ENCODE data around the gene ERP27. TPM values are rescaled to one million over a fixed set of nuclear protein-coding genes. Genes with fewer than 3 reads are reported as not detected.

Gene ERP27
- total RNA-seq, 4 donors from 2014 or later: 0.42 TPM; not detected in 3

DNA sequence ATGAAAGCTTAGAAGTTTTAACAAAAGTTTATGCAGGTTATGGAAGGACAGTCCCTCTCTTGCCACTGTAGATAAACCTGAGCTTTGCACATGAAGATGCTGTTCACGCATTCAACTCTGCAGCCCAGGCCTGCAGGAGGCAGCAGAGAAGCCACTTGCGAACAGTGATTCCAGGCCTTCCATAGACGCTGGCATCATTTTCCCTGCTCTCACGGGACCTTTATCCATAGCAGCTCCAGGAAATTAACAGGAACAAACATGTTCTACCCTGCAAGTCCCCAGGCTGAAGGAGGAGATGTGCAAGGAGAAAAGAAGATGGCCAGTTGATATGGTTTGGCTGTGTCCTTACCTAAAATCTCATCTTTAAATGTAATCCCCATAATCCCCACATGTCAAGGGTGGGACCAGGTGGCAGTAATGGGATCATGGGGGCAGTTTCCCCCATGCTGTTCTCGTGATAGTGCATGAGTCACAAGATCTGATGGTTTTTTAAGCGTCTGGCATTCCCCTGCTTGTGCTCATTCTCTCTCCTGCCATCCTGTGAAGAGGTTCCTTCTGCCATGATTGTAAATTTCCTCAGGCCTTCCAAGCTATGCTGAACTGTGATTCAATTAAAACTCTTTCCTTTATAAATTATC lies 2.0 kb downstream of the ERP27 start:
- no peak for DNase-seq

DNA sequence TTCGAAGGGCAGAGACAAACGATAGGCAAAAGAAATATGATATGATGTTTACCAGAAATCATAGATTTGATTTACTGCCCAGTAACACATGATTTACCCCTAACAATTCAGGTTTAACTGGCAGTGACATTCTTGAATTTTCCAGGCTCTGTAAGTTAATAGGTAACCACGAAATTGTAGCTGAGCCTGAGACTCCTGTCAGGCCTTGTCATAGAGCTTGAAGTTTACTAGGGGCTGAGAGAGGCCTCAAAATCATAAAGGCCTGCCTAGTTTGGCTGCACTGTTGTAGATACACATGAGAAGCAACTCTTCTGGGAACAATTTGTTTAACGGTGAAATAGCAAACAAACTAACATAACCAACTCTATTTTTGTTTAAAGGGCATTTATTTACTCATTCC lies 3.3 kb downstream of the ERP27 start:
- Histone ChIP-seq H3K36me3 (no peaks in the 10 kb centered on the region), H3K4me1 (peaks cover 0 to 4% of the 10 kb centered on the region in 2 donors), H3K9me3 (no peaks in the 10 kb centered on the region), H3K27ac (no peak overlapping the region), H3K4me3 (no peak overlapping the region), H3K27me3 (no peaks in the 10 kb centered on the region)
- in situ Hi-C loops (cut with MboI; ENCODE audit: low sequenced_read_pairs in 4 of 4): no loop called here
- DNase-seq (no peak), ATAC-seq (no peak)
- intact Hi-C loops (cut with DNase I; ENCODE audit: low total_unique reads): no loop called here
- no peak for TF ChIP-seq CTCF (IDR thresholded peaks at IDR 0.05 in 4 of 5, conservative IDR thresholded peaks at IDR 0.05 in 1 of 5)
- no peak for TF ChIP-seq POLR2A (IDR thresholded peaks at IDR 0.05)

More for the DNA sequence above, 2.0 kb downstream of the ERP27 start:
- no peak for ATAC-seq
- intact Hi-C loops (cut with DNase I; ENCODE audit: low total_unique reads) (no loop called here), in situ Hi-C loops (cut with MboI; ENCODE audit: low sequenced_read_pairs in 4 of 4) (no loop called here)
- H3K4me1 ChIP-seq: peaks cover 0 to 4% of the 10 kb centered on the region in 2 donors
- H3K27ac ChIP-seq: no peak overlapping the region
- no peak overlapping the region for H3K4me3 ChIP-seq
- H3K27me3 ChIP-seq: no peaks in the 10 kb centered on the region
- no peaks in the 10 kb centered on the region for H3K9me3 ChIP-seq
- TF ChIP-seq POLR2A (IDR thresholded peaks at IDR 0.05) (no peak), CTCF (IDR thresholded peaks at IDR 0.05 in 4 of 5, conservative IDR thresholded peaks at IDR 0.05 in 1 of 5) (no peak)
- H3K36me3 ChIP-seq: no peaks in the 10 kb centered on the region

DNA sequence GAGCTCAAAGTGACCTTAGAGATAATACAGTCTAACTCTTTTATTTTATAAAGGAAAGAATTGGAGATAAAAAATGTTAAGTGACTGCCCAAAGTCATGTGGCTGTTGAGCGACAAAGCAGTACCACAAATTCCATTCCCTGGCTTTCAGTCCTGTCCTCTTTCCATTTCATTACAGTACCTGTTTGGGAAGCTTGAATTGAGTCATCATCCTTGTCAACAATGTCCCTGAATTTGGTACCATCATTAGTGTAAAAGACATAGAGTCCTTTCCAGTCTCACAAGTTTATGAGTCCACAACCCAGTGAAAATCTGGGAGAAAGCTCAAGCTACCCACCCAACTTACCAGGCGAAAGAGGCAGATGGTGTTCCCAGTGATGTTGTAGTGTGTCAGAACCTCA lies 3.8 kb downstream of the ERP27 start:
- Histone ChIP-seq H3K27me3 (no peaks in the 10 kb centered on the region), H3K4me1 (peaks cover 0 to 4% of the 10 kb centered on the region in 2 donors), H3K4me3 (no peak overlapping the region), H3K9me3 (no peaks in the 10 kb centered on the region), H3K36me3 (no peaks in the 10 kb centered on the region), H3K27ac (no peak overlapping the region)
- DNase-seq (no peak), ATAC-seq (no peak)
- TF ChIP-seq POLR2A (IDR thresholded peaks at IDR 0.05) (no peak), CTCF (IDR thresholded peaks at IDR 0.05 in 4 of 5, conservative IDR thresholded peaks at IDR 0.05 in 1 of 5) (no peak)
- in situ Hi-C loops (cut with MboI; ENCODE audit: low sequenced_read_pairs in 4 of 4) (no loop called here), intact Hi-C loops (cut with DNase I; ENCODE audit: low total_unique reads) (no loop called here)

DNA sequence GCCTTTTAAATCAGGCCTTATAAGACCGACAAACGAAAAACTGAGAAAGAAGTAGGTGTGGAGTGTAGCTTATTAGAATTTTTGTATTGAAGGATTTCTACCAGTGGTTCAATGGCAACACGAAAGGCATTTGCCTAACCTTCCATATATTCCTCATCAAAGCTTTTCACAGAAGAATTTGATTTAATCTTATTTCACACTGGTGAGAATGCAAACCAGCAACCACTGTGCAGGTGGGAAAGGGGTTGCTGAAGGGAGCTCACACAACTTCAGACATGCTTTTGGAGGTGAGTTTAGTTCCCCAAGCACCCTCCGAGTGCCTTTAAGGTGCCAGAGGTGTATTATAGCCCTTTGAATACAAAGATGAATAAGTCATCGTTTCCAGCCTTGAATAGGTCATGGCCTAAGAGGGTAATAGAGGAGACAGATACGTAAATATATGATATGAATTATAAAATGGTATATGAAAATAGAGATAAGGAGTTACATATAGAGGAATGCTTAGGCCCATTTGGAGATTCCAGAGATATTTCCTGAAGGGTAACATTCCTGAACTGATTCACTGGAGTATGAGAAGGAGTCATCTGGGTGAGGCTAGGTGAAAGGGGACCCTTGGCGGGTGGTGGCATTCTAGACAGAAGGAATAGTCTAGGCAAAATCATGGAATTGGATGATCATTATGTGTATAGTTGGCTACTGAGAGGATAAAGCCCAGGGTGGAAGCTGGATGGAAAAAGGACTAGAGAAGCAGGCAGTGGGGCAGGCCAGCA lies 6.4 kb downstream of the ERP27 start:
- H3K27ac ChIP-seq: no peak overlapping the region
- H3K9me3 ChIP-seq: no peaks in the 10 kb centered on the region
- DNase-seq (no peak), ATAC-seq (no peak)
- TF ChIP-seq CTCF (IDR thresholded peaks at IDR 0.05 in 4 of 5, conservative IDR thresholded peaks at IDR 0.05 in 1 of 5) (no peak), POLR2A (IDR thresholded peaks at IDR 0.05) (no peak)
- in situ Hi-C loops (cut with MboI; ENCODE audit: low sequenced_read_pairs in 4 of 4) (no loop called here), intact Hi-C loops (cut with DNase I; ENCODE audit: low total_unique reads) (no loop called here)
- no peaks in the 10 kb centered on the region for H3K36me3 ChIP-seq
- H3K27me3 ChIP-seq: no peaks in the 10 kb centered on the region
- peaks cover 0 to 4% of the 10 kb centered on the region in 2 donors for H3K4me1 ChIP-seq
- H3K4me3 ChIP-seq: no peak overlapping the region

All from gastrocnemius medialis (tissue), 4 donors.